C4-2B (cell line): Measurements from ENCODE around the gene TAP2.

Source experiments
- CTCF ChIP-seq: fragments of 450-650 bp; conservative IDR thresholded peaks from 2 replicates; pipeline ENCODE4 v1.5.1; 2017; ENCODE audit warnings: mild to moderate bottlenecking
- ZFX ChIP-seq: fragments of 450-650 bp; IDR thresholded peaks from 2 replicates; pipeline ENCODE4 v1.6.1; 2017

GRCh38 chr6:32843979-32844838 is 5.7 kb upstream of the TAP2 start, which contains the start of gene PSMB8:
- TF ChIP-seq CTCF (no peak; the same call in 1 of the 2 replicates), ZFX (no peak)
